A549 treated with GW870086 at 1 μM for 4 hours (cell line): Measurements from ENCODE around the gene GDF10. TPM values are rescaled to one million over a fixed set of nuclear protein-coding genes. Genes with fewer than 3 reads are reported as not detected.

Experiments
- total RNA-seq: library from RNA; stranded (reverse); fragments of 200-300 nt; extraction: Qiagen RNA extraction; gene quantifications from 5 replicates; pipeline ENCODE4 v1.2.3, GENCODE V29; 2022; ENCODE audit warnings: low read depth

Gene GDF10
- total RNA-seq = 0.06 to 0.22 TPM (median 0.07 TPM) in 4 of 5 replicates, not detected in the other

GRCh38 chr10:47299611-47300428 lies at the start of gene GDF10:
Gene GDF10 (plus strand): TSS chr10:47300197. CDS start chr10:47300652, 455 bp downstream.

GRCh38 chr10:47322300-47323061 lies 22.5 kb downstream of the GDF10 start, which contains the start of gene GDF2:
Gene GDF2 (plus strand): TSS chr10:47322454. CDS start chr10:47322669, 215 bp downstream.

GRCh38 chr10:47348138-47348651 lies 48.2 kb downstream of the GDF10 start, which contains the start of gene RBP3:
Gene RBP3 (plus strand): TSS chr10:47348363. CDS start chr10:47348485, 122 bp downstream.

Other genes starting within 250 kb of the GDF10 start
- not detected in 5 replicates for gene GDF2, start 22.3 kb downstream of the GDF10 start, total RNA-seq
- gene RBP3, start 48.2 kb downstream of the GDF10 start, total RNA-seq = not detected in 5 replicates
- 9.7 to 13.1 TPM (median 11.6 TPM) in 5 replicates for gene ZNF488, start 84.1 kb downstream of the GDF10 start, total RNA-seq
- 30.3 to 42.6 TPM (median 35.9 TPM) in 5 replicates for gene ANXA8, start 183.9 kb downstream of the GDF10 start, total RNA-seq
- gene FAM25G, start 191.5 kb downstream of the GDF10 start, total RNA-seq = 1.3 to 2.7 TPM in 2 of 5 replicates, not detected in the others
- gene AGAP9, start 223.4 kb downstream of the GDF10 start, total RNA-seq = 8.4 to 9.7 TPM (median 9.1 TPM) in 5 replicates